GM23338 (cell line): ENCODE results near the gene POLD4. TPM values are rescaled to one million over a fixed set of nuclear protein-coding genes. Genes with fewer than 3 reads are reported as not detected.
A peak's percentile ranks its signal among the peaks of the same experiment; 100 is the strongest.

Experiments
- ATAC-seq: fragments of 200-7000 bp; cut with Tn5 transposase; 3 replicates; pipeline ENCODE4 v1.9.1; 2020
- DNase-seq: peaks from one replicate; pipeline ENCODE4 v3.0.0-alpha.2; 2015; ENCODE audit warnings: low spot score
- H2AFZ ChIP-seq: fragments of 200-600 bp; sonication (generic); 2 replicates; pipeline ENCODE4 v1.8.0; 2016; ENCODE audit warnings: antibody characterized with exemption, mild to moderate bottlenecking, moderate library complexity
- H3F3A ChIP-seq: fragments of 200-600 bp; sonication (generic); replicated peaks from 2 replicates; pipeline ENCODE4 v1.8.0; 2017; ENCODE audit warnings: antibody characterized with exemption, mixed run types, low read depth
- H3K27ac ChIP-seq: fragments of 200-600 bp; sonication (generic); 2 replicates; pipeline ENCODE4 v1.6.1; 2016; ENCODE audit warnings: low read depth
- H3K27me3 ChIP-seq: fragments of 200-600 bp; sonication (generic); 2 replicates; pipeline ENCODE4 v1.8.0; 2016; ENCODE audit warnings: mild to moderate bottlenecking, mixed run types, moderate library complexity; ENCODE audit not compliant: insufficient read depth
- H3K36me3 ChIP-seq: fragments of 200-600 bp; sonication (generic); 2 replicates; pipeline ENCODE4 v1.8.0; 2016; ENCODE audit warnings: mild to moderate bottlenecking; ENCODE audit not compliant: insufficient read depth
- H3K4me1 ChIP-seq: fragments of 200-600 bp; sonication (generic); 2 replicates; pipeline ENCODE4 v1.8.0; 2016; ENCODE audit warnings: mild to moderate bottlenecking, moderate library complexity; ENCODE audit not compliant: insufficient read depth
- H3K4me2 ChIP-seq: fragments of 200-600 bp; sonication (generic); 2 replicates; pipeline ENCODE4 v1.7.1; 2017; ENCODE audit warnings: mixed run types
- H3K4me3 ChIP-seq: fragments of 200-600 bp; sonication (generic); 2 replicates; pipeline ENCODE4 v1.6.1; 2016; ENCODE audit warnings: mixed run types
- H3K79me2 ChIP-seq: fragments of 200-600 bp; sonication (generic); replicated peaks from 2 replicates; pipeline ENCODE4 v1.8.0; 2017; ENCODE audit warnings: mild to moderate bottlenecking; ENCODE audit not compliant: insufficient read depth
- H3K9me2 ChIP-seq: fragments of 200-600 bp; sonication (generic); 2 replicates; pipeline ENCODE4 v1.8.0; 2017; ENCODE audit not compliant: insufficient read depth
- H4K20me1 ChIP-seq: fragments of 200-600 bp; sonication (generic); replicated peaks from 2 replicates; pipeline ENCODE4 v1.8.0; 2017; ENCODE audit warnings: mild to moderate bottlenecking; ENCODE audit not compliant: insufficient read depth
- H3K27ac Mint-ChIP-seq: 2 replicates; pipeline ENCODE4 v1.8.0; 2020; ENCODE audit warnings: inconsistent platforms, mild to moderate bottlenecking, moderate library complexity, mixed read lengths
- H3K27me3 Mint-ChIP-seq: 3 replicates; pipeline ENCODE4 v1.8.0; 2022; ENCODE audit warnings: low read depth, mild to moderate bottlenecking, moderate library complexity, mixed read lengths, inconsistent platforms; ENCODE audit not compliant: insufficient read depth, poor library complexity
- H3K36me3 Mint-ChIP-seq: 3 replicates; pipeline ENCODE4 v1.8.0; 2021; ENCODE audit warnings: low read depth, mild to moderate bottlenecking, inconsistent platforms, moderate library complexity, mixed read lengths
- H3K4me1 Mint-ChIP-seq: 3 replicates; pipeline ENCODE4 v1.8.0; 2020; ENCODE audit warnings: mild to moderate bottlenecking, inconsistent platforms, mixed read lengths
- H3K4me3 Mint-ChIP-seq: 3 replicates; pipeline ENCODE4 v1.8.0; 2021; ENCODE audit warnings: moderate library complexity, mild to moderate bottlenecking, inconsistent platforms, mixed read lengths
- H3K9me3 Mint-ChIP-seq: 3 replicates; pipeline ENCODE4 v1.8.0; 2020; ENCODE audit warnings: moderate library complexity, mild to moderate bottlenecking, inconsistent platforms, mixed read lengths
- CREB1 ChIP-seq: fragments of 250-450 bp; sonication (Bioruptor Pico); IDR thresholded peaks from 2 replicates; pipeline ENCODE4 v1.5.0; 2020; ENCODE audit warnings: low read depth, mild to moderate bottlenecking, moderate library complexity
- EZH2 ChIP-seq: fragments of 200-600 bp; sonication (generic); IDR thresholded peaks from one replicate; pipeline ENCODE4 v1.8.0; 2017; ENCODE audit warnings: antibody characterized with exemption, mild to moderate bottlenecking, low read depth; ENCODE audit not compliant: unreplicated experiment
- JUNB ChIP-seq: IDR thresholded peaks from one replicate; pipeline ENCODE4 v1.6.1; 2016; ENCODE audit warnings: antibody characterized with exemption; ENCODE audit not compliant: unreplicated experiment
- NANOG ChIP-seq: IDR thresholded peaks from 2 replicates; pipeline ENCODE4 v1.6.1; 2016; ENCODE audit warnings: antibody characterized with exemption, borderline replicate concordance
- POLR2AphosphoS5 ChIP-seq: IDR thresholded peaks from 2 replicates; pipeline ENCODE4 v1.6.1; 2016; ENCODE audit warnings: antibody characterized with exemption, low read depth
- STAT1 ChIP-seq: IDR thresholded peaks from one replicate; pipeline ENCODE4 v1.6.1; 2016; ENCODE audit warnings: antibody characterized with exemption; ENCODE audit not compliant: unreplicated experiment
- polyA plus RNA-seq: library from polyadenylated mRNA; unstranded; fragments of >200 nt; fragmentation: Nextera tagmentation; extraction: Ambion mirVana; gene quantifications from 2 replicates; pipeline ENCODE4 v1.2.1, GENCODE V29; 2016
- total RNA-seq: library from RNA; depleted of rRNA; stranded (reverse); fragments of >200 nt; shearing (Covaris generic); gene quantifications from 2 replicates; pipeline ENCODE4 v1.2.3, GENCODE V29; 2014
- TF ChIP-seq, protein P1 (sequence below): fragments of 250-450 bp; sonication (Bioruptor Pico); IDR thresholded peaks from 2 replicates; pipeline ENCODE4 v1.5.0; 2020; ENCODE audit warnings: mild to moderate bottlenecking, moderate library complexity
- TF ChIP-seq, protein P2 (sequence below), 2 experiments: fragments of 200-600 bp in 1 of 2; sonication (generic) in 1 of 2; conservative IDR thresholded peaks; 2 replicates each; pipeline versions ENCODE4 v1.5.1 to v1.6.1; 2016 to 2017; ENCODE audit warnings: antibody characterized with exemption in 2 of 2, low read depth in 2 of 2, mild to moderate bottlenecking in 2 of 2, moderate library complexity in 1 of 2
- TF ChIP-seq, protein P3 (sequence below): IDR thresholded peaks from one replicate; pipeline ENCODE4 v1.6.1; 2018; ENCODE audit warnings: antibody characterized with exemption; ENCODE audit not compliant: unreplicated experiment
- TF ChIP-seq, protein P4 (sequence below): IDR thresholded peaks from 2 replicates; pipeline ENCODE4 v1.6.1; 2016; ENCODE audit warnings: antibody characterized with exemption

Gene POLD4
- total and polyA plus RNA-seq, 2 experiments from 2014 or later: 16.2 to 23.0 TPM

DNA sequence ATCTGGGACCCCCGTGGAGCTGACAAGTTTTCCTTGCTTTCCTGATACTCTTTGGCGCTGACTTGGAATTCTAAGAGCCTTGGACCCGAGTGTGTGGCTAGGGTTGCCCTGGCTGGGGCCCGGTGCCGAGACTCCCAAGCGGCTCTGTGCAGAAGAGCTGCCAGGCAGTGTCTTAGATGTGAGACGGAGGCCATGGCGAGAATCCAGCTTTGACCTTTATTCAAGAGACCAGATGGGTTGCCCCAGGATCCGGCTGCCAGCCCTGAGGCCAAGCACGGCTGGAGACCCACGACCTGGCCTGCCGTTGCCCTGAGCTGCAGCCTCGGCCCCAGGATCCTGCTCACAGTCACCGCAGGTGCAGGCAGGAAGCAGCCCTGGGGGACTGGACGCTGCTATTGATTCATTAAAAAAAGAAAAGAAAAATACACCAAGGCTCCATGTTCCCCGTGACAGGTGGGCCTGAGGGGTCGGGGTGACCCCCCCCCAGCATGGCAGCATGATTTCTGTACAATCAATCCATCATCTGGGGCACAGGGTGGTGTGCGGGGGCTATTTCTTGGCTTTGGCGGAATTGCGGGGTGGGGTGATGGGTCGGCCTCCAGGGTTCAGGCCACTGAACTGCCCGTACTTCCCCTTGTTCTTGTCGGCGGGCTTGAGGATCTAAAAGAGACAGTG, 44.8 kb upstream of the POLD4 start:
- Histone ChIP-seq H3K4me2 (no peak overlapping the region), H3K27ac (no peak overlapping the region), H4K20me1 (peaks cover 8% of the 10 kb centered on the region; the same call in 1 of the 2 replicates), H3K9me2 (no peaks in the 10 kb centered on the region), H2AFZ (no peak overlapping the region), H3F3A (0 out of 2 replicates have a peak, but pooled peaks cover 4% of the 10 kb centered on the region), H3K36me3 (no peaks in the 10 kb centered on the region), H3K27me3 (no peaks in the 10 kb centered on the region), H3K4me3 (no peak overlapping the region), H3K79me2 (peaks cover 16% of the 10 kb centered on the region), H3K4me1 (peaks cover 24% of the 10 kb centered on the region)
- Mint-ChIP-seq H3K36me3 (peaks cover 44% of the 10 kb centered on the region), H3K4me3 (peak overlapping the region; percentile 9; the same call in 1 of the 3 replicates), H3K27ac (peak overlapping the region; percentile 56; the same call in 1 of the 2 replicates), H3K9me3 (no peaks in the 10 kb centered on the region), H3K27me3 (peaks cover 14% of the 10 kb centered on the region), H3K4me1 (peaks cover 30% of the 10 kb centered on the region)
- no peak for ATAC-seq
- no peak for TF ChIP-seq JUNB
- no peak for TF ChIP-seq STAT1
- TF ChIP-seq, protein P1, sequence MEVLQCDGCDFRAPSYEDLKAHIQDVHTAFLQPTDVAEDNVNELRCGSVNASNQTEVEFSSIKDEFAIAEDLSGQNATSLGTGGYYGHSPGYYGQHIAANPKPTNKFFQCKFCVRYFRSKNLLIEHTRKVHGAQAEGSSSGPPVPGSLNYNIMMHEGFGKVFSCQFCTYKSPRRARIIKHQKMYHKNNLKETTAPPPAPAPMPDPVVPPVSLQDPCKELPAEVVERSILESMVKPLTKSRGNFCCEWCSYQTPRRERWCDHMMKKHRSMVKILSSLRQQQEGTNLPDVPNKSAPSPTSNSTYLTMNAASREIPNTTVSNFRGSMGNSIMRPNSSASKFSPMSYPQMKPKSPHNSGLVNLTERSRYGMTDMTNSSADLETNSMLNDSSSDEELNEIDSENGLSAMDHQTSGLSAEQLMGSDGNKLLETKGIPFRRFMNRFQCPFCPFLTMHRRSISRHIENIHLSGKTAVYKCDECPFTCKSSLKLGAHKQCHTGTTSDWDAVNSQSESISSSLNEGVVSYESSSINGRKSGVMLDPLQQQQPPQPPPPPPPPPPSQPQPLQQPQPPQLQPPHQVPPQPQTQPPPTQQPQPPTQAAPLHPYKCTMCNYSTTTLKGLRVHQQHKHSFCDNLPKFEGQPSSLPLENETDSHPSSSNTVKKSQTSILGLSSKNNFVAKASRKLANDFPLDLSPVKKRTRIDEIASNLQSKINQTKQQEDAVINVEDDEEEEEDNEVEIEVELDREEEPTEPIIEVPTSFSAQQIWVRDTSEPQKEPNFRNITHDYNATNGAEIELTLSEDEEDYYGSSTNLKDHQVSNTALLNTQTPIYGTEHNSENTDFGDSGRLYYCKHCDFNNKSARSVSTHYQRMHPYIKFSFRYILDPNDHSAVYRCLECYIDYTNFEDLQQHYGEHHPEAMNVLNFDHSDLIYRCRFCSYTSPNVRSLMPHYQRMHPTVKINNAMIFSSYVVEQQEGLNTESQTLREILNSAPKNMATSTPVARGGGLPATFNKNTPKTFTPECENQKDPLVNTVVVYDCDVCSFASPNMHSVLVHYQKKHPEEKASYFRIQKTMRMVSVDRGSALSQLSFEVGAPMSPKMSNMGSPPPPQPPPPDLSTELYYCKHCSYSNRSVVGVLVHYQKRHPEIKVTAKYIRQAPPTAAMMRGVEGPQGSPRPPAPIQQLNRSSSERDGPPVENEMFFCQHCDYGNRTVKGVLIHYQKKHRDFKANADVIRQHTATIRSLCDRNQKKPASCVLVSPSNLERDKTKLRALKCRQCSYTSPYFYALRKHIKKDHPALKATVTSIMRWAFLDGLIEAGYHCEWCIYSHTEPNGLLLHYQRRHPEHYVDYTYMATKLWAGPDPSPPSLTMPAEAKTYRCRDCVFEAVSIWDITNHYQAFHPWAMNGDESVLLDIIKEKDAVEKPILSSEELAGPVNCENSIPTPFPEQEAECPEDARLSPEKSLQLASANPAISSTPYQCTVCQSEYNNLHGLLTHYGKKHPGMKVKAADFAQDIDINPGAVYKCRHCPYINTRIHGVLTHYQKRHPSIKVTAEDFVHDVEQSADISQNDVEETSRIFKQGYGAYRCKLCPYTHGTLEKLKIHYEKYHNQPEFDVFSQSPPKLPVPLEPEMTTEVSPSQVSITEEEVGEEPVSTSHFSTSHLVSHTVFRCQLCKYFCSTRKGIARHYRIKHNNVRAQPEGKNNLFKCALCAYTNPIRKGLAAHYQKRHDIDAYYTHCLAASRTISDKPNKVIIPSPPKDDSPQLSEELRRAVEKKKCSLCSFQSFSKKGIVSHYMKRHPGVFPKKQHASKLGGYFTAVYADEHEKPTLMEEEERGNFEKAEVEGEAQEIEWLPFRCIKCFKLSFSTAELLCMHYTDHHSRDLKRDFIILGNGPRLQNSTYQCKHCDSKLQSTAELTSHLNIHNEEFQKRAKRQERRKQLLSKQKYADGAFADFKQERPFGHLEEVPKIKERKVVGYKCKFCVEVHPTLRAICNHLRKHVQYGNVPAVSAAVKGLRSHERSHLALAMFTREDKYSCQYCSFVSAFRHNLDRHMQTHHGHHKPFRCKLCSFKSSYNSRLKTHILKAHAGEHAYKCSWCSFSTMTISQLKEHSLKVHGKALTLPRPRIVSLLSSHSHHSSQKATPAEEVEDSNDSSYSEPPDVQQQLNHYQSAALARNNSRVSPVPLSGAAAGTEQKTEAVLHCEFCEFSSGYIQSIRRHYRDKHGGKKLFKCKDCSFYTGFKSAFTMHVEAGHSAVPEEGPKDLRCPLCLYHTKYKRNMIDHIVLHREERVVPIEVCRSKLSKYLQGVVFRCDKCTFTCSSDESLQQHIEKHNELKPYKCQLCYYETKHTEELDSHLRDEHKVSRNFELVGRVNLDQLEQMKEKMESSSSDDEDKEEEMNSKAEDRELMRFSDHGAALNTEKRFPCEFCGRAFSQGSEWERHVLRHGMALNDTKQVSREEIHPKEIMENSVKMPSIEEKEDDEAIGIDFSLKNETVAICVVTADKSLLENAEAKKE: no peak
- TF ChIP-seq EZH2: no peak
- TF ChIP-seq, protein P2, sequence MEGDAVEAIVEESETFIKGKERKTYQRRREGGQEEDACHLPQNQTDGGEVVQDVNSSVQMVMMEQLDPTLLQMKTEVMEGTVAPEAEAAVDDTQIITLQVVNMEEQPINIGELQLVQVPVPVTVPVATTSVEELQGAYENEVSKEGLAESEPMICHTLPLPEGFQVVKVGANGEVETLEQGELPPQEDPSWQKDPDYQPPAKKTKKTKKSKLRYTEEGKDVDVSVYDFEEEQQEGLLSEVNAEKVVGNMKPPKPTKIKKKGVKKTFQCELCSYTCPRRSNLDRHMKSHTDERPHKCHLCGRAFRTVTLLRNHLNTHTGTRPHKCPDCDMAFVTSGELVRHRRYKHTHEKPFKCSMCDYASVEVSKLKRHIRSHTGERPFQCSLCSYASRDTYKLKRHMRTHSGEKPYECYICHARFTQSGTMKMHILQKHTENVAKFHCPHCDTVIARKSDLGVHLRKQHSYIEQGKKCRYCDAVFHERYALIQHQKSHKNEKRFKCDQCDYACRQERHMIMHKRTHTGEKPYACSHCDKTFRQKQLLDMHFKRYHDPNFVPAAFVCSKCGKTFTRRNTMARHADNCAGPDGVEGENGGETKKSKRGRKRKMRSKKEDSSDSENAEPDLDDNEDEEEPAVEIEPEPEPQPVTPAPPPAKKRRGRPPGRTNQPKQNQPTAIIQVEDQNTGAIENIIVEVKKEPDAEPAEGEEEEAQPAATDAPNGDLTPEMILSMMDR (conservative IDR thresholded peaks at IDR 0.05; ENCODE audit: low read depth in 2 of 2): no peak
- no peak for TF ChIP-seq POLR2AphosphoS5
- TF ChIP-seq, protein P3, sequence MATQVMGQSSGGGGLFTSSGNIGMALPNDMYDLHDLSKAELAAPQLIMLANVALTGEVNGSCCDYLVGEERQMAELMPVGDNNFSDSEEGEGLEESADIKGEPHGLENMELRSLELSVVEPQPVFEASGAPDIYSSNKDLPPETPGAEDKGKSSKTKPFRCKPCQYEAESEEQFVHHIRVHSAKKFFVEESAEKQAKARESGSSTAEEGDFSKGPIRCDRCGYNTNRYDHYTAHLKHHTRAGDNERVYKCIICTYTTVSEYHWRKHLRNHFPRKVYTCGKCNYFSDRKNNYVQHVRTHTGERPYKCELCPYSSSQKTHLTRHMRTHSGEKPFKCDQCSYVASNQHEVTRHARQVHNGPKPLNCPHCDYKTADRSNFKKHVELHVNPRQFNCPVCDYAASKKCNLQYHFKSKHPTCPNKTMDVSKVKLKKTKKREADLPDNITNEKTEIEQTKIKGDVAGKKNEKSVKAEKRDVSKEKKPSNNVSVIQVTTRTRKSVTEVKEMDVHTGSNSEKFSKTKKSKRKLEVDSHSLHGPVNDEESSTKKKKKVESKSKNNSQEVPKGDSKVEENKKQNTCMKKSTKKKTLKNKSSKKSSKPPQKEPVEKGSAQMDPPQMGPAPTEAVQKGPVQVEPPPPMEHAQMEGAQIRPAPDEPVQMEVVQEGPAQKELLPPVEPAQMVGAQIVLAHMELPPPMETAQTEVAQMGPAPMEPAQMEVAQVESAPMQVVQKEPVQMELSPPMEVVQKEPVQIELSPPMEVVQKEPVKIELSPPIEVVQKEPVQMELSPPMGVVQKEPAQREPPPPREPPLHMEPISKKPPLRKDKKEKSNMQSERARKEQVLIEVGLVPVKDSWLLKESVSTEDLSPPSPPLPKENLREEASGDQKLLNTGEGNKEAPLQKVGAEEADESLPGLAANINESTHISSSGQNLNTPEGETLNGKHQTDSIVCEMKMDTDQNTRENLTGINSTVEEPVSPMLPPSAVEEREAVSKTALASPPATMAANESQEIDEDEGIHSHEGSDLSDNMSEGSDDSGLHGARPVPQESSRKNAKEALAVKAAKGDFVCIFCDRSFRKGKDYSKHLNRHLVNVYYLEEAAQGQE: no peak
- TF ChIP-seq CREB1 (CRISPR knock-in tag): no peak
- TF ChIP-seq NANOG: no peak
- TF ChIP-seq, protein P4, sequence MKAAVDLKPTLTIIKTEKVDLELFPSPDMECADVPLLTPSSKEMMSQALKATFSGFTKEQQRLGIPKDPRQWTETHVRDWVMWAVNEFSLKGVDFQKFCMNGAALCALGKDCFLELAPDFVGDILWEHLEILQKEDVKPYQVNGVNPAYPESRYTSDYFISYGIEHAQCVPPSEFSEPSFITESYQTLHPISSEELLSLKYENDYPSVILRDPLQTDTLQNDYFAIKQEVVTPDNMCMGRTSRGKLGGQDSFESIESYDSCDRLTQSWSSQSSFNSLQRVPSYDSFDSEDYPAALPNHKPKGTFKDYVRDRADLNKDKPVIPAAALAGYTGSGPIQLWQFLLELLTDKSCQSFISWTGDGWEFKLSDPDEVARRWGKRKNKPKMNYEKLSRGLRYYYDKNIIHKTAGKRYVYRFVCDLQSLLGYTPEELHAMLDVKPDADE: no peak
- no peak for DNase-seq
